K562 (cell line): ENCODE data around the gene UBR4. TPM values are rescaled to one million over a fixed set of nuclear protein-coding genes. Genes with fewer than 3 reads are reported as not detected.
A peak's percentile ranks its signal among the peaks of the same experiment; 100 is the strongest.

Source experiments
- ATAC-seq: fragments of 200-7000 bp; cut with Tn5 transposase; 3 replicates; pipeline ENCODE4 v1.9.1; 2020; ENCODE audit warnings: moderate library complexity
- BruUV-seq: library from RNA; stranded (reverse); fragments of 400-500 nt; replicated peaks from 2 replicates; lab custom pipeline; 2021; lab: Mats Ljungman, UMichigan
- CTCF ChIA-PET: fragments of 300-600 bp; formaldehyde crosslinking; extraction: SDS; loops from one replicate; lab custom pipeline; 2021; ENCODE audit warnings: low intra/inter-chr PET ratio; lab: Yijun Ruan, JAX
- POLR2A ChIA-PET: fragments of 300-600, 350-650 bp; sonication (Branson Sonifier 250); formaldehyde crosslinking; extraction: SDS; loops from one replicate; lab custom pipeline; 2021; ENCODE audit warnings: antibody characterized with exemption, inconsistent platforms; lab: Yijun Ruan, JAX
- DNase-seq, 4 experiments: peaks; one replicate each; pipeline versions ENCODE4 v3.0.0 to v3.0.0-alpha.2; 2011 to 2018; ENCODE audit warnings: low spot score in 3 of 4, mixed read lengths in 3 of 4; ENCODE audit errors: extremely low read depth in 1 of 4
- FAIRE-seq: peaks from 2 replicates; lab custom pipeline; 2011; peaks lifted over from hg19 to GRCh38; lab: Jason Lieb, UNC
- H2AFZ ChIP-seq: 2 replicates; pipeline ENCODE4 v1.6.0; 2011; ENCODE audit warnings: low read depth, low read length, control low read depth, inconsistent platforms
- H3K27ac ChIP-seq: fragments of 200-600 bp; 3 replicates; pipeline ENCODE4 v1.8.0; 2011; ENCODE audit warnings: low read depth, mild to moderate bottlenecking, control low read depth, inconsistent platforms, low read length, moderate library complexity, mixed read lengths; ENCODE audit errors: extremely low read depth
- H3K27me3 ChIP-seq, 2 experiments: fragments of 300-600 bp in 1 of 2; 2 replicates in 1 of 2; 3 replicates in 1 of 2; pipeline versions ENCODE4 v1.6.0 to v1.8.0; 2011; ENCODE audit warnings: inconsistent platforms in 2 of 2, low read length in 2 of 2, mild to moderate bottlenecking in 1 of 2, mixed read lengths in 1 of 2, moderate library complexity in 1 of 2; ENCODE audit not compliant: control insufficient read depth in 2 of 2, insufficient read depth in 2 of 2
- H3K36me3 ChIP-seq: fragments of 300-600 bp; 3 replicates; pipeline ENCODE4 v1.8.0; 2011; ENCODE audit warnings: mild to moderate bottlenecking, low read length, inconsistent platforms; ENCODE audit not compliant: control insufficient read depth, insufficient read depth
- H3K4me1 ChIP-seq, 2 experiments: fragments of 200-600 bp in 1 of 2; replicated peaks in 1 of 2; 2 replicates in 1 of 2; 3 replicates in 1 of 2; pipeline versions ENCODE4 v1.5.1 to v1.8.0; 2011; ENCODE audit warnings: inconsistent platforms in 2 of 2, low read length in 2 of 2, mild to moderate bottlenecking in 1 of 2, mixed read lengths in 1 of 2, moderate library complexity in 1 of 2; ENCODE audit not compliant: control insufficient read depth in 2 of 2, insufficient read depth in 2 of 2
- H3K4me2 ChIP-seq: 2 replicates; pipeline ENCODE4 v1.6.1; 2011; ENCODE audit warnings: low read length, control low read depth, inconsistent platforms, mixed read lengths; ENCODE audit not compliant: insufficient read depth
- H3K4me3 ChIP-seq: fragments of 200-600 bp; sonication (generic), shearing (Covaris generic); 2 replicates; pipeline ENCODE4 v1.5.1; 2016; ENCODE audit warnings: control low read depth, inconsistent platforms
- H3K79me2 ChIP-seq: fragments of 200-600 bp; 3 replicates; pipeline ENCODE4 v1.8.0; 2011; ENCODE audit warnings: low read length, inconsistent platforms; ENCODE audit not compliant: control insufficient read depth, insufficient read depth
- H3K9ac ChIP-seq, 2 experiments: 2 replicates each; pipeline versions ENCODE4 v1.6.0 to v1.6.1; 2011; ENCODE audit warnings: low read depth in 2 of 2, low read length in 2 of 2, control low read depth in 1 of 2, inconsistent platforms in 1 of 2, mild to moderate bottlenecking in 1 of 2, mixed read lengths in 1 of 2; ENCODE audit not compliant: insufficient read depth in 1 of 2
- H3K9me1 ChIP-seq: one replicate; pipeline ENCODE4 v1.6.0; 2011; ENCODE audit warnings: inconsistent platforms, mild to moderate bottlenecking, low read length, moderate library complexity; ENCODE audit not compliant: control insufficient read depth, insufficient read depth
- H3K9me3 ChIP-seq: replicated peaks from 2 replicates; pipeline ENCODE4 v1.5.1; 2011; ENCODE audit warnings: low read depth, low read length, inconsistent platforms; ENCODE audit not compliant: control insufficient read depth, insufficient read depth
- H4K20me1 ChIP-seq: replicated peaks from 2 replicates; pipeline ENCODE4 v1.6.1; 2011; ENCODE audit warnings: low read length, inconsistent platforms, mixed read lengths; ENCODE audit not compliant: control insufficient read depth, insufficient read depth
- SMARCC2 ChIP-seq: fragments of 450-650 bp; IDR thresholded peaks from 2 replicates; pipeline ENCODE4 v1.6.1; 2017; ENCODE audit warnings: antibody characterized with exemption, moderate library complexity, mild to moderate bottlenecking, low read depth
- ZNF174 ChIP-seq: fragments of 250-450 bp; sonication (Bioruptor Pico); IDR thresholded peaks from 2 replicates; pipeline ENCODE4 v1.4.0; 2020; ENCODE audit warnings: mild to moderate bottlenecking
- ZNF449 ChIP-seq: fragments of 250-450 bp; sonication (Bioruptor Pico); IDR thresholded peaks from 2 replicates; pipeline ENCODE4 v1.8.0; 2022; ENCODE audit warnings: moderate library complexity, mild to moderate bottlenecking, inconsistent platforms
- WGBS: fragments of 100-300 bp; shearing (Covaris generic); methylation state at CpG from one replicate; pipeline ENCODE4 v1.1.6; 2016; ENCODE audit warnings: low coverage, mixed read lengths; ENCODE audit not compliant: insufficient coverage; ENCODE audit errors: missing lambda C conversion rate; 5-methylcytosine and 5-hydroxymethylcytosine counted together
- in situ Hi-C: fragments of 300-500 bp; cut with MboI; formaldehyde crosslinking; loops from 4 replicates; pipeline ENCODE4 v1.15.0; 2018; ENCODE audit warnings: inconsistent platforms, mixed read lengths
- intact Hi-C: fragments of 100-400 bp; cut with micrococcal nuclease; formaldehyde crosslinking; loops from 2 replicates; pipeline ENCODE4 v1.14.2; 2022
- polyA plus RNA-seq, 8 experiments: library from polyadenylated mRNA; depleted of rRNA in 4 of 8; stranded (reverse) in 5 of 8; unstranded in 3 of 8; fragments of >200 nt; fragmentation: Nextera tagmentation in 2 of 8; fragmentation: Illumina TruSeq in 1 of 8; extraction: Ambion mirVana in 2 of 8; extraction: Trizol in 1 of 8; gene quantifications; 2 replicates each; pipeline versions ENCODE4 v1.2.1 to v1.2.3, GENCODE V29; 2011 to 2014; ENCODE audit warnings: inconsistent platforms in 1 of 8, missing spikeins in 1 of 8
- total RNA-seq, 7 experiments: library from RNA; depleted of rRNA in 6 of 7; stranded (reverse); fragments of >200 nt in 6 of 7; fragmentation: Illumina TruSeq in 2 of 7; extraction: Trizol in 2 of 7; gene quantifications; 2 replicates each; pipeline versions ENCODE4 v1.2.1 to v1.2.3, GENCODE V29; 2011 to 2021; ENCODE audit warnings: low replicate concordance in 1 of 7

UBR4 gene
- total and polyA plus RNA-seq, 9 of the 15 experiments (the other 6 are each of a cell fraction or from before 2014, with no cell fraction given), result 55.4 to 277 (median 123) TPM

- 1% methylated on average over 8 of the region's 8 CpGs for WGBS
- ATAC-seq, result no peak
- Histone ChIP-seq H3K9ac (0 out of 4 replicates have a peak overlapping the region, but pooled peaks of 1 of the 2 experiments have one; percentile 7), H3K27ac (no peak overlapping the region), H3K36me3 (no peaks in the 10 kb centered on the region), H4K20me1 (peaks cover 14% of the 10 kb centered on the region), H3K27me3 (peaks cover 67 to 88% of the 10 kb centered on the region in 2 experiments; a peak in 4 of 5 replicates), H3K9me1 (no peaks in the 10 kb centered on the region), H3K79me2 (no peaks in the 10 kb centered on the region), H3K4me3 (no peak overlapping the region), H2AFZ (no peak overlapping the region), H3K4me2 (no peak overlapping the region), H3K9me3 (no peaks in the 10 kb centered on the region)
- intact Hi-C loops, result no loop called here
- BruUV-seq, result no TSS peak
- CTCF ChIA-PET, result no interaction called here
- TF ChIP-seq ZNF174 (CRISPR knock-in tag), result no peak
- no peak for TF ChIP-seq SMARCC2
- no peak for TF ChIP-seq ZNF449 (CRISPR knock-in tag)
- TF ChIP-seq, all 486 proteins: peak for 0
- FAIRE-seq, result no peak
- H3K4me1 ChIP-seq, result 0 out of 5 replicates have a peak, but pooled peaks cover 0 to 2% of the 10 kb centered on the region in 2 experiments
- no peak for DNase-seq
- POLR2A ChIA-PET, result interaction anchor here (0.9 kb wide), 1 partner anchor 9 kb away, joined by 3 read pairs; no protein-coding TSS in a partner anchor
- in situ Hi-C loops, result no loop called here
Observed at GRCh38 chr1:19033515-19033839, 176.6 kb downstream of the UBR4 start.
